HG03280 (cell line): Measurements from ENCODE around the gene FLNB.
"Not testable (repeated sequence)": the region's sequence is repeated elsewhere in the genome, so short reads cannot be mapped to it uniquely, and the experiment has no call there.

Experiments
- ATAC-seq: cut with Tn5 transposase; IDR thresholded peaks from one replicate; pipeline ENCODE4 v1.9.1; 2021; ENCODE audit warnings: mild to moderate bottlenecking, moderate library complexity; ENCODE audit not compliant: unreplicated experiment

FLNB gene

GRCh38 chr3:58049143-58049785 lies 41.0 kb downstream of the FLNB start:
- no peak for ATAC-seq

GRCh38 chr3:58051196-58051595 lies 43.0 kb downstream of the FLNB start:
- ATAC-seq: no peak

GRCh38 chr3:58051658-58052261 lies 43.5 kb downstream of the FLNB start:
- ATAC-seq: not testable (repeated sequence)

- ATAC-seq: no peak
These were observed 44.4 kb downstream of the FLNB start for GRCh38 chr3:58052373-58053273.

GRCh38 chr3:58054652-58055051 lies 46.4 kb downstream of the FLNB start:
- ATAC-seq: no peak

- no peak for ATAC-seq
These were observed 47.1 kb downstream of the FLNB start for GRCh38 chr3:58055314-58055713.

GRCh38 chr3:58055891-58056290 lies 47.7 kb downstream of the FLNB start:
- ATAC-seq: not testable (repeated sequence)

GRCh38 chr3:58058361-58059263 lies 50.4 kb downstream of the FLNB start:
- ATAC-seq: no peak

- no peak for ATAC-seq
These were observed 51.4 kb downstream of the FLNB start for GRCh38 chr3:58059349-58060321.

GRCh38 chr3:58062472-58062871 lies 54.2 kb downstream of the FLNB start:
- no peak for ATAC-seq

GRCh38 chr3:58063022-58063815 lies 55.0 kb downstream of the FLNB start:
- ATAC-seq: no peak

GRCh38 chr3:58064923-58065638 lies 56.9 kb downstream of the FLNB start:
- no peak for ATAC-seq

GRCh38 chr3:58065700-58066167 lies 57.5 kb downstream of the FLNB start:
- ATAC-seq: no peak

- no peak for ATAC-seq
These were observed 58.6 kb downstream of the FLNB start for GRCh38 chr3:58066842-58067241.

- ATAC-seq: no peak
These were observed 60.0 kb downstream of the FLNB start for GRCh38 chr3:58068122-58068809.

GRCh38 chr3:58071480-58071971 lies 63.3 kb downstream of the FLNB start:
- no peak for ATAC-seq

GRCh38 chr3:58072052-58072762 lies 64.0 kb downstream of the FLNB start:
- ATAC-seq: no peak
